K562 (cell line): ENCODE results near the gene AP1S3. TPM values are rescaled to one million over a fixed set of nuclear protein-coding genes. Genes with fewer than 3 reads are reported as not detected.

Experiments
- ATAC-seq: fragments of 200-7000 bp; cut with Tn5 transposase; 3 replicates; pipeline ENCODE4 v1.9.1; 2020; ENCODE audit warnings: moderate library complexity
- BruUV-seq: library from RNA; stranded (reverse); fragments of 400-500 nt; replicated peaks from 2 replicates; lab custom pipeline; 2021; lab: Mats Ljungman, UMichigan
- CTCF ChIA-PET: fragments of 300-600 bp; formaldehyde crosslinking; extraction: SDS; loops from one replicate; lab custom pipeline; 2021; ENCODE audit warnings: low intra/inter-chr PET ratio; lab: Yijun Ruan, JAX
- POLR2A ChIA-PET: fragments of 300-600, 350-650 bp; sonication (Branson Sonifier 250); formaldehyde crosslinking; extraction: SDS; loops from one replicate; lab custom pipeline; 2021; ENCODE audit warnings: antibody characterized with exemption, inconsistent platforms; lab: Yijun Ruan, JAX
- DNase-seq, 4 experiments: peaks; one replicate each; pipeline versions ENCODE4 v3.0.0 to v3.0.0-alpha.2; 2011 to 2018; ENCODE audit warnings: low spot score in 3 of 4, mixed read lengths in 3 of 4; ENCODE audit errors: extremely low read depth in 1 of 4
- FAIRE-seq: peaks from 2 replicates; lab custom pipeline; 2011; peaks lifted over from hg19 to GRCh38; lab: Jason Lieb, UNC
- H2AFZ ChIP-seq: 2 replicates; pipeline ENCODE4 v1.6.0; 2011; ENCODE audit warnings: low read depth, low read length, control low read depth, inconsistent platforms
- H3K27ac ChIP-seq: fragments of 200-600 bp; 3 replicates; pipeline ENCODE4 v1.8.0; 2011; ENCODE audit warnings: low read depth, mild to moderate bottlenecking, control low read depth, inconsistent platforms, low read length, moderate library complexity, mixed read lengths; ENCODE audit errors: extremely low read depth
- H3K27me3 ChIP-seq, 2 experiments: fragments of 300-600 bp in 1 of 2; 2 replicates in 1 of 2; 3 replicates in 1 of 2; pipeline versions ENCODE4 v1.6.0 to v1.8.0; 2011; ENCODE audit warnings: inconsistent platforms in 2 of 2, low read length in 2 of 2, mild to moderate bottlenecking in 1 of 2, mixed read lengths in 1 of 2, moderate library complexity in 1 of 2; ENCODE audit not compliant: control insufficient read depth in 2 of 2, insufficient read depth in 2 of 2
- H3K36me3 ChIP-seq: fragments of 300-600 bp; 3 replicates; pipeline ENCODE4 v1.8.0; 2011; ENCODE audit warnings: mild to moderate bottlenecking, low read length, inconsistent platforms; ENCODE audit not compliant: control insufficient read depth, insufficient read depth
- H3K4me1 ChIP-seq, 2 experiments: fragments of 200-600 bp in 1 of 2; replicated peaks in 1 of 2; 2 replicates in 1 of 2; 3 replicates in 1 of 2; pipeline versions ENCODE4 v1.5.1 to v1.8.0; 2011; ENCODE audit warnings: inconsistent platforms in 2 of 2, low read length in 2 of 2, mild to moderate bottlenecking in 1 of 2, mixed read lengths in 1 of 2, moderate library complexity in 1 of 2; ENCODE audit not compliant: control insufficient read depth in 2 of 2, insufficient read depth in 2 of 2
- H3K4me2 ChIP-seq: 2 replicates; pipeline ENCODE4 v1.6.1; 2011; ENCODE audit warnings: low read length, control low read depth, inconsistent platforms, mixed read lengths; ENCODE audit not compliant: insufficient read depth
- H3K4me3 ChIP-seq: fragments of 200-600 bp; sonication (generic), shearing (Covaris generic); 2 replicates; pipeline ENCODE4 v1.5.1; 2016; ENCODE audit warnings: control low read depth, inconsistent platforms
- H3K79me2 ChIP-seq: fragments of 200-600 bp; 3 replicates; pipeline ENCODE4 v1.8.0; 2011; ENCODE audit warnings: low read length, inconsistent platforms; ENCODE audit not compliant: control insufficient read depth, insufficient read depth
- H3K9ac ChIP-seq, 2 experiments: 2 replicates each; pipeline versions ENCODE4 v1.6.0 to v1.6.1; 2011; ENCODE audit warnings: low read depth in 2 of 2, low read length in 2 of 2, control low read depth in 1 of 2, inconsistent platforms in 1 of 2, mild to moderate bottlenecking in 1 of 2, mixed read lengths in 1 of 2; ENCODE audit not compliant: insufficient read depth in 1 of 2
- H3K9me1 ChIP-seq: one replicate; pipeline ENCODE4 v1.6.0; 2011; ENCODE audit warnings: inconsistent platforms, mild to moderate bottlenecking, low read length, moderate library complexity; ENCODE audit not compliant: control insufficient read depth, insufficient read depth
- H3K9me3 ChIP-seq: replicated peaks from 2 replicates; pipeline ENCODE4 v1.5.1; 2011; ENCODE audit warnings: low read depth, low read length, inconsistent platforms; ENCODE audit not compliant: control insufficient read depth, insufficient read depth
- H4K20me1 ChIP-seq: replicated peaks from 2 replicates; pipeline ENCODE4 v1.6.1; 2011; ENCODE audit warnings: low read length, inconsistent platforms, mixed read lengths; ENCODE audit not compliant: control insufficient read depth, insufficient read depth
- CEBPZ ChIP-seq: fragments of 150-350 bp; IDR thresholded peaks from 2 replicates; pipeline ENCODE4 v1.6.1; 2014; ENCODE audit warnings: low read depth, mild to moderate bottlenecking, low read length, borderline replicate concordance
- DDX20 ChIP-seq: fragments of 450-650 bp; IDR thresholded peaks from 2 replicates; pipeline ENCODE4 v1.6.1; 2016; ENCODE audit warnings: missing genetic modification characterization, low read depth, mild to moderate bottlenecking, missing compliant biosample characterization, moderate library complexity
- ETV6 ChIP-seq, 3 experiments: fragments of 150-350 bp in 1 of 3; sonication (generic) in 1 of 3; formaldehyde crosslinking in 1 of 3; IDR thresholded peaks; 2 replicates each; pipeline versions ENCODE4 v1.6.1 to v1.8.0; 2014 to 2022; ENCODE audit warnings: borderline replicate concordance in 2 of 3, low read depth in 2 of 3, antibody characterized with exemption in 1 of 3, low read length in 1 of 3, mild to moderate bottlenecking in 1 of 3, missing genetic modification reagents in 1 of 3
- MYNN ChIP-seq, 2 experiments: sonication (generic); formaldehyde crosslinking in 1 of 2; IDR thresholded peaks; 2 replicates each; pipeline versions ENCODE4 v1.5.0 to v1.6.1; 2016 to 2020; ENCODE audit warnings: antibody characterized with exemption in 1 of 2, missing genetic modification reagents in 1 of 2
- NFE2 ChIP-seq: IDR thresholded peaks from 2 replicates; pipeline ENCODE4 v1.6.1; 2014; ENCODE audit warnings: antibody characterized with exemption, low read depth
- NR2C1 ChIP-seq, 2 experiments: fragments of 450-650 bp; IDR thresholded peaks; 2 replicates each; pipeline ENCODE4 v1.6.1; 2017; ENCODE audit warnings: mild to moderate bottlenecking in 2 of 2, antibody characterized with exemption in 1 of 2, inconsistent platforms in 1 of 2, missing compliant biosample characterization in 1 of 2, missing genetic modification characterization in 1 of 2
- SMAD4 ChIP-seq: fragments of 250-450 bp; sonication (Bioruptor Pico); conservative IDR thresholded peaks from 2 replicates; pipeline ENCODE4 v1.8.0; 2021; ENCODE audit warnings: inconsistent platforms, mild to moderate bottlenecking, moderate library complexity
- SRSF7 ChIP-seq: fragments of 200-400 bp; formaldehyde crosslinking; optimal IDR thresholded peaks from 2 replicates; pipeline ENCODE3; 2017; ENCODE audit warnings: mild to moderate bottlenecking, low read depth, low read length
- WGBS: fragments of 100-300 bp; shearing (Covaris generic); methylation state at CpG from one replicate; pipeline ENCODE4 v1.1.6; 2016; ENCODE audit warnings: low coverage, mixed read lengths; ENCODE audit not compliant: insufficient coverage; ENCODE audit errors: missing lambda C conversion rate; 5-methylcytosine and 5-hydroxymethylcytosine counted together
- in situ Hi-C: fragments of 300-500 bp; cut with MboI; formaldehyde crosslinking; loops from 4 replicates; pipeline ENCODE4 v1.15.0; 2018; ENCODE audit warnings: inconsistent platforms, mixed read lengths
- intact Hi-C: fragments of 100-400 bp; cut with micrococcal nuclease; formaldehyde crosslinking; loops from 2 replicates; pipeline ENCODE4 v1.14.2; 2022
- polyA plus RNA-seq, 8 experiments: library from polyadenylated mRNA; depleted of rRNA in 4 of 8; stranded (reverse) in 5 of 8; unstranded in 3 of 8; fragments of >200 nt; fragmentation: Nextera tagmentation in 2 of 8; fragmentation: Illumina TruSeq in 1 of 8; extraction: Ambion mirVana in 2 of 8; extraction: Trizol in 1 of 8; gene quantifications; 2 replicates each; pipeline versions ENCODE4 v1.2.1 to v1.2.3, GENCODE V29; 2011 to 2014; ENCODE audit warnings: inconsistent platforms in 1 of 8, missing spikeins in 1 of 8
- total RNA-seq, 7 experiments: library from RNA; depleted of rRNA in 6 of 7; stranded (reverse); fragments of >200 nt in 6 of 7; fragmentation: Illumina TruSeq in 2 of 7; extraction: Trizol in 2 of 7; gene quantifications; 2 replicates each; pipeline versions ENCODE4 v1.2.1 to v1.2.3, GENCODE V29; 2011 to 2021; ENCODE audit warnings: low replicate concordance in 1 of 7

The AP1S3 gene
- total and polyA plus RNA-seq, 9 of the 15 experiments (the other 6 are each of a cell fraction or from before 2014, with no cell fraction given): 0.50 to 3.8 (median 2.1) TPM

- 7% methylated on average over 5 of the region's 6 CpGs for WGBS
- BruUV-seq: no TSS peak
- ChIA-PET POLR2A (interaction anchor here (1.2 kb wide), 1 partner anchor 8 kb away, joined by 4 read pairs; no protein-coding TSS in a partner anchor), CTCF (no interaction called here)
- Histone ChIP-seq H3K4me3 (no peak overlapping the region), H3K27me3 (no peaks in the 10 kb centered on the region), H3K27ac (no peak overlapping the region), H3K9me1 (no peaks in the 10 kb centered on the region), H3K4me1 (no peaks in the 10 kb centered on the region; a peak in 1 of 5 replicates), H2AFZ (no peak overlapping the region), H3K79me2 (no peaks in the 10 kb centered on the region), H3K4me2 (no peak overlapping the region), H4K20me1 (no peaks in the 10 kb centered on the region), H3K9me3 (no peaks in the 10 kb centered on the region), H3K9ac (no peak overlapping the region), H3K36me3 (no peaks in the 10 kb centered on the region)
- DNase-seq: no peak
- ATAC-seq: no peak
- intact Hi-C loops: no loop called here
- in situ Hi-C loops: no loop called here
- TF ChIP-seq SRSF7 (no peak), ETV6 (IDR thresholded peaks at IDR 0.05; ENCODE audit: borderline replicate concordance in 1 of 2, low read depth in 2 of 2, low read length in 1 of 2) (no peak), ETV6 (CRISPR knock-in tag; IDR thresholded peaks at IDR 0.05; ENCODE audit: borderline replicate concordance) (no peak), NR2C1 (IDR thresholded peaks at IDR 0.05) (no peak), NR2C1 (tag; IDR thresholded peaks at IDR 0.05) (no peak), DDX20 (tag) (no peak), CEBPZ (no peak), MYNN (IDR thresholded peaks at IDR 0.05) (no peak), MYNN (CRISPR knock-in tag; IDR thresholded peaks at IDR 0.05) (no peak), NFE2 (no peak), SMAD4 (CRISPR knock-in tag) (no peak)
- FAIRE-seq: no peak
These were observed 100.2 kb downstream of the AP1S3 start for GRCh38 chr2:223737207-223737606.
